Mesendoderm (in vitro differentiated cells): ENCODE measurements around the gene CC2D1A.

Source experiments
- DNase-seq: peaks from one replicate; pipeline ENCODE4 v3.0.0; 2013
- H2AK5ac ChIP-seq: 2 replicates; pipeline ENCODE4 v1.6.1; 2013; ENCODE audit warnings: low read length, inconsistent platforms
- H2BK120ac ChIP-seq: 2 replicates; pipeline ENCODE4 v1.6.1; 2013; ENCODE audit warnings: low read depth, mild to moderate bottlenecking, low read length, moderate library complexity, mixed read lengths
- H2BK15ac ChIP-seq: replicated peaks from 2 replicates; pipeline ENCODE4 v1.6.1; 2013; ENCODE audit warnings: low read depth, mild to moderate bottlenecking, moderate library complexity
- H2BK5ac ChIP-seq: 2 replicates; pipeline ENCODE4 v1.6.1; 2013; ENCODE audit warnings: low read length, inconsistent platforms
- H3K18ac ChIP-seq: 2 replicates; pipeline ENCODE4 v1.6.1; 2013; ENCODE audit warnings: mild to moderate bottlenecking, low read length, mixed read lengths
- H3K23ac ChIP-seq: one replicate; pipeline ENCODE4 v1.6.1; 2013; ENCODE audit warnings: low read length
- H3K27ac ChIP-seq: 2 replicates; pipeline ENCODE4 v1.5.1; 2013; ENCODE audit warnings: low read depth, mild to moderate bottlenecking, inconsistent platforms, low read length, moderate library complexity
- H3K27me3 ChIP-seq: 2 replicates; pipeline ENCODE4 v1.6.1; 2013; ENCODE audit warnings: low read length, control low read depth, mild to moderate bottlenecking, inconsistent platforms; ENCODE audit not compliant: insufficient read depth, poor library complexity
- H3K36me3 ChIP-seq: 2 replicates; pipeline ENCODE4 v1.6.1; 2013; ENCODE audit warnings: low read length, inconsistent platforms; ENCODE audit not compliant: control insufficient read depth, insufficient read depth
- H3K4ac ChIP-seq: one replicate; pipeline ENCODE4 v1.6.1; 2013; ENCODE audit warnings: low read depth, mild to moderate bottlenecking, low read length, moderate library complexity
- H3K4me1 ChIP-seq: 2 replicates; pipeline ENCODE4 v1.6.1; 2013; ENCODE audit warnings: low read depth, low read length, inconsistent platforms; ENCODE audit not compliant: control insufficient read depth
- H3K4me2 ChIP-seq: 2 replicates; pipeline ENCODE4 v1.6.1; 2013; ENCODE audit warnings: low read length
- H3K4me3 ChIP-seq: 2 replicates; pipeline ENCODE4 v1.5.1; 2013; ENCODE audit warnings: mild to moderate bottlenecking, low read length
- H3K56ac ChIP-seq: one replicate; pipeline ENCODE4 v1.6.1; 2013; ENCODE audit warnings: low read length
- H3K79me1 ChIP-seq: 2 replicates; pipeline ENCODE4 v1.6.1; 2013; ENCODE audit warnings: low read length, inconsistent platforms
- H3K79me2 ChIP-seq: 2 replicates; pipeline ENCODE4 v1.6.1; 2013; ENCODE audit warnings: mild to moderate bottlenecking, low read length; ENCODE audit not compliant: control insufficient read depth, insufficient read depth
- H3K9ac ChIP-seq: 2 replicates; pipeline ENCODE4 v1.6.1; 2013; ENCODE audit warnings: low read length, inconsistent platforms
- H4K5ac ChIP-seq: one replicate; pipeline ENCODE4 v1.6.1; 2013; ENCODE audit warnings: low read length
- H4K8ac ChIP-seq: one replicate; pipeline ENCODE4 v1.6.1; 2013; ENCODE audit warnings: low read depth, mild to moderate bottlenecking, control low read depth, low read length, moderate library complexity
- WGBS: extraction: QIAGEN DNeasy Blood & Tissue Kit; methylation state at CpG from one replicate; pipeline ENCODE4 v1.1.7; 2013; ENCODE audit warnings: low lambda C conversion rate, missing lambda C conversion rate; ENCODE audit not compliant: insufficient coverage; ENCODE audit errors: extremely low coverage; 5-methylcytosine and 5-hydroxymethylcytosine counted together

CC2D1A gene

DNA sequence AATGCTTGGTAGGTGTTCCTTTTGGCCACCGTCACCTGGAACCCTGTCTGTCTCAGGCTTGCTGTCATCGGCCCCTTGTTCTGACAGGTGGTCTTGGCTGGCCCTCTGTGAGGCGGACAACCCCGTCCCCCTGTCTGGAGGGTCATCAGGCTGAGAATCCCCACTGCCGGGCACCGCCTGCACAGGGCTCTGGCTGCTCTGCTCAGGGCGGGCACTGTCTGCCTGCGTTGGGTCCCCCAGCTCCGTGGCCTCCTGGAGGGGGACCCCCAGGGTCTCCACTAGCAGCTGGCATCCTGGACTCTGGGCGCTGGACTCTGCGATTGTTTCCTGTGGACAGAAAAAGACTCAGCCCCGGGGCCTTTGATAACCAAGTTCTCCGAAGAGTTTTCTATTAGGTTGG lies 15.9 kb upstream of the CC2D1A start:
- Histone ChIP-seq H3K9ac (no peak overlapping the region), H2BK15ac (no peak overlapping the region), H2AK5ac (no peak overlapping the region), H2BK120ac (no peak overlapping the region), H4K5ac (no peak overlapping the region), H2BK5ac (no peak overlapping the region), H3K4me3 (no peak overlapping the region), H4K8ac (no peak overlapping the region), H3K27ac (no peak overlapping the region), H3K79me1 (no peaks in the 10 kb centered on the region), H3K23ac (no peak overlapping the region), H3K4me2 (no peak overlapping the region), H3K4me1 (no peaks in the 10 kb centered on the region), H3K36me3 (no peaks in the 10 kb centered on the region), H3K18ac (no peak overlapping the region), H3K4ac (no peak overlapping the region), H3K79me2 (no peaks in the 10 kb centered on the region), H3K27me3 (no peaks in the 10 kb centered on the region), H3K56ac (no peak overlapping the region)
- no peak for DNase-seq
- no CpG with 5 or more reads among the region's 13 CpGs for WGBS

DNA sequence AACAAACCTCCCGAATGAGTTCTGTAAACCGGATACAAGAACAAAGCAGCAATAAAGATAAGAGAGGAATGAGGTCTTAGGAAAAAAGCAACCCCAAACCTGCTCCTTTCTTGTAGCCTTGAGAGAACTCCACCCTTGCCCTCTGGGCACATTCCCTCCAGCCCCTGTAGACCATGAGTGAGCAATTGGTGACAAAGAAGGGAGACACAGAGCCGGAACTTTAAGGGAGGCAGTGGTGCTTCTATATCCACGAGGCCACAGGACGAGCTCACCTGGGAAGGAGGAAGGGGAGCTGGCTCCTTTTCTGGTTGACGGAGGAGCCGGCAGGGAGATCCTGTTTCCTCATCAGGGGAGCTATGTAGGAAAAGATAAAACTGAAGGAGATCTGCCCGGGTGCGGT lies 13.1 kb upstream of the CC2D1A start:
- no CpG with 5 or more reads among the region's 9 CpGs for WGBS
- Histone ChIP-seq H4K5ac (no peak overlapping the region), H3K4me2 (no peak overlapping the region), H2AK5ac (no peak overlapping the region), H3K36me3 (no peaks in the 10 kb centered on the region), H3K79me2 (no peaks in the 10 kb centered on the region), H3K4me3 (no peak overlapping the region), H3K23ac (no peak overlapping the region), H3K79me1 (no peaks in the 10 kb centered on the region), H2BK15ac (no peak overlapping the region), H3K56ac (no peak overlapping the region), H2BK5ac (no peak overlapping the region), H4K8ac (no peak overlapping the region), H3K9ac (no peak overlapping the region), H3K18ac (no peak overlapping the region), H3K27ac (no peak overlapping the region), H3K27me3 (no peaks in the 10 kb centered on the region), H3K4ac (no peak overlapping the region), H2BK120ac (no peak overlapping the region), H3K4me1 (no peaks in the 10 kb centered on the region)
- DNase-seq = peak; percentile 46

DNA sequence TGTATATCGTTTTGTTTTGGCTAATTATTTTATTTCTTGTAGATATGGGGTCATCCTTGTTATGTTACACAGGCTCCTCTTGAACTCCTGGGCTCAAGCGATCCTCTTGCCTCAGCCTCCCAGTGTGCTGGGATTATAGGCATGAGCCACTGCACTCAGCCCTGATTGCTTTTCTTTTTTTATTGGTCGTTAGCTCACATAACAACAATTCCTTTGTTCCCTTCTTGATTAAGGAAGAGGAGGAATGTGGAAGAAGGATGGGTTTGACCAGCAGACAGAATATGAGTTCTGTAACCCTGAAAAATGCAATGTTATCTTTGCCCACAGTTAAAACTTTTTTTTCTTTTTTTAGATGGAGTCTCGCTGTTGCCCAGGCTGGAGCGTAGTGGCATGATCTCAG lies 11.4 kb upstream of the CC2D1A start:
- no peak overlapping the region for H2AK5ac ChIP-seq
- no peaks in the 10 kb centered on the region for H3K27me3 ChIP-seq
- no peak overlapping the region for H3K9ac ChIP-seq
- no peak overlapping the region for H3K4me2 ChIP-seq
- no peak overlapping the region for H3K23ac ChIP-seq
- WGBS = no CpG with 5 or more reads among the region's 5 CpGs
- H2BK5ac ChIP-seq = no peak overlapping the region
- no peaks in the 10 kb centered on the region for H3K4me1 ChIP-seq
- no peak overlapping the region for H3K4ac ChIP-seq
- no peaks in the 10 kb centered on the region for H3K79me1 ChIP-seq
- no peak overlapping the region for H3K18ac ChIP-seq
- H2BK15ac ChIP-seq = no peak overlapping the region
- H4K8ac ChIP-seq = no peak overlapping the region
- H3K56ac ChIP-seq = no peak overlapping the region
- no peak overlapping the region for H3K27ac ChIP-seq
- no peak overlapping the region for H3K4me3 ChIP-seq
- no peaks in the 10 kb centered on the region for H3K36me3 ChIP-seq
- H2BK120ac ChIP-seq = no peak overlapping the region
- H4K5ac ChIP-seq = no peak overlapping the region
- no peak for DNase-seq
- H3K79me2 ChIP-seq = no peaks in the 10 kb centered on the region

DNA sequence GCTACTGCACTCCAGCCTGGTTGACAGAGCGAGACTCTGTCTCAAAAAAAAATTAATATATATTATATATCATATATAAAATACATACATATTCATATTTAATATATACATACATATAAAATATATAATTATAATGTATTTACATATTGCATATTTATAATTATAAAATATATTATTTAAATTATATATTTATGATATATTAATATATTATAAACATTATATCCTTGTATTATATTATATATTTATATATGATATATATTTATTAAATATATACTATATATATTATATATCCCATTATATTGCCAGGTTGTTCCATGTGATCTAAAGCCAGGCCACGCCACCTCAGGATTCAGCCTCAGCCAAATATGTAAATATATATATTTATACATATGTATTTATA lies 9.8 kb upstream of the CC2D1A start:
- no peak for DNase-seq
- no peak overlapping the region for H2BK15ac ChIP-seq
- H4K5ac ChIP-seq = no peak overlapping the region
- no peaks in the 10 kb centered on the region for H3K36me3 ChIP-seq
- no peak overlapping the region for H2BK5ac ChIP-seq
- WGBS = no CpG with 5 or more reads among the region's 2 CpGs
- no peaks in the 10 kb centered on the region for H3K79me2 ChIP-seq
- H3K4me3 ChIP-seq = no peak overlapping the region
- H3K27me3 ChIP-seq = no peaks in the 10 kb centered on the region
- H3K4me1 ChIP-seq = no peaks in the 10 kb centered on the region
- no peak overlapping the region for H3K4me2 ChIP-seq
- H3K56ac ChIP-seq = no peak overlapping the region
- no peak overlapping the region for H3K4ac ChIP-seq
- H4K8ac ChIP-seq = no peak overlapping the region
- no peak overlapping the region for H3K23ac ChIP-seq
- no peak overlapping the region for H3K18ac ChIP-seq
- no peak overlapping the region for H3K9ac ChIP-seq
- H3K79me1 ChIP-seq = no peaks in the 10 kb centered on the region
- no peak overlapping the region for H2BK120ac ChIP-seq
- no peak overlapping the region for H3K27ac ChIP-seq
- no peak overlapping the region for H2AK5ac ChIP-seq

DNA sequence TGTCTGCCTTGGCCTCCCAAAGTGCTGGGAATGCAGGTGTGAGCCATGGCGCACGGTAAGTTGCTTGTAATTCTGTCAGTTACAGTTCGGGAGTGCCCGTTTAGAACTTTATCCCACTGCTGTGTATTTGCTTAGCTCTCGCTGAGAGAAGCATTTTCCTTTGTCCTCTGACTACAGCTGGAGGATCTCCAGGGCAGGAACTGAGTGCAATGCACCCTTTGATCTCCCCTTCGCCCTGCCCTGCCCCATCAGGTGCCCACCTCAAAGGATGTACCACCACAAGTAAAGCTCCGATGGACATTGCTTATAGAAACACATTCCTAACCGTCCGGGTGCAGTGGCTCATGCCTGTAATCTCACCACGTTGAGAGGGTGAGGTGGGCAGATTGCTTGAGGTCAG lies 6.6 kb upstream of the CC2D1A start:
- no peak for DNase-seq
- H3K79me2 ChIP-seq = no peaks in the 10 kb centered on the region
- no peak overlapping the region for H3K9ac ChIP-seq
- no CpG with 5 or more reads among the region's 10 CpGs for WGBS
- H2BK120ac ChIP-seq = no peak overlapping the region
- no peak overlapping the region for H3K18ac ChIP-seq
- no peak overlapping the region for H3K4me2 ChIP-seq
- no peak overlapping the region for H2BK15ac ChIP-seq
- no peak overlapping the region for H3K27ac ChIP-seq
- no peaks in the 10 kb centered on the region for H3K4me1 ChIP-seq
- H2AK5ac ChIP-seq = no peak overlapping the region
- no peak overlapping the region for H3K56ac ChIP-seq
- no peak overlapping the region for H3K4me3 ChIP-seq
- no peak overlapping the region for H4K8ac ChIP-seq
- H3K4ac ChIP-seq = no peak overlapping the region
- H3K36me3 ChIP-seq = no peaks in the 10 kb centered on the region
- no peak overlapping the region for H4K5ac ChIP-seq
- no peak overlapping the region for H2BK5ac ChIP-seq
- no peaks in the 10 kb centered on the region for H3K27me3 ChIP-seq
- no peak overlapping the region for H3K23ac ChIP-seq
- H3K79me1 ChIP-seq = no peaks in the 10 kb centered on the region

DNA sequence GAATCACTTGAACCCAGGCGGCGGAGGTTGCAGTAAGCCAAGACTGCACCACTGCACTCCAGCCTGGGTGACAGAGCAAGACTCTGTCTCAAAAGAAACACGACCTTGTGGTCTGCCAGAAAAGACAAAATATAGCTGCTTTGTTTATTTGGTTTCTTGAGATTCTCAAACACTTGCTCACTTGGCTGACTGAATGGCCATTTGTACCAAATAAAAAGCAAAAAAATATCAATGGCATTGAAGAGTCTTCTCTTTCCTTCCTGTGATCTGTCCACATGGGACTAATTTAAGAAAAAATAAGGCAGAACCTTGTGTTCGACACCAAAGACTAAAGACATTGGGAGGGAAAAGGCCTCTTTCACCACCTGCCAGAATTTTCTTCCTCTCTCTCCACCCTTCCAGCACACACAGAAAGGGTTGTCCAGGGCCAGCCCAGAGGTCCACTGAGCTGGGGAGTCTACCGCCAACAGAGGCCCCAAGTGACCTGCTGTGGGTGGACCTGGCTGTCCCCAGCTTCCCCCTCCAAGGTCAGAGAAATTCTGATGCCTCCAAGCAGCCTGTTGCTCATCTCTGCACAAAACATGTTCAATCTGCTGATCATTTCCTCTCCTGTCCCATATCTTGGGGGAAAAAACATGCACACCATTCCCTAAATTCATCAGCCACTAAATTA lies 6.0 kb upstream of the CC2D1A start:
- no peak overlapping the region for H3K4me2 ChIP-seq
- WGBS = no CpG with 5 or more reads among the region's 5 CpGs
- H3K4me1 ChIP-seq = no peaks in the 10 kb centered on the region
- no peak for DNase-seq
- no peaks in the 10 kb centered on the region for H3K79me2 ChIP-seq
- no peak overlapping the region for H4K5ac ChIP-seq
- H3K27me3 ChIP-seq = no peaks in the 10 kb centered on the region
- H2BK15ac ChIP-seq = no peak overlapping the region
- H3K4ac ChIP-seq = no peak overlapping the region
- no peak overlapping the region for H3K4me3 ChIP-seq
- H3K79me1 ChIP-seq = no peaks in the 10 kb centered on the region
- no peak overlapping the region for H2BK5ac ChIP-seq
- no peak overlapping the region for H2AK5ac ChIP-seq
- no peak overlapping the region for H3K18ac ChIP-seq
- H2BK120ac ChIP-seq = no peak overlapping the region
- H3K56ac ChIP-seq = no peak overlapping the region
- H4K8ac ChIP-seq = no peak overlapping the region
- no peak overlapping the region for H3K27ac ChIP-seq
- H3K36me3 ChIP-seq = no peaks in the 10 kb centered on the region
- H3K23ac ChIP-seq = no peak overlapping the region
- no peak overlapping the region for H3K9ac ChIP-seq
